Coronary artery (tissue), 2 donors: Measurements from ENCODE around the gene GTSF1L.

Experiments used
- DNase-seq: peaks from one replicate; pipeline ENCODE4 v3.0.0-alpha.2; 2017; ENCODE audit warnings: low spot score
- H3K27ac ChIP-seq, 2 donors: fragments of 200-600 bp; sonication (generic); one replicate each; pipeline ENCODE4 v1.5.1; 2016 to 2019
- H3K4me3 ChIP-seq: fragments of 200-600 bp; sonication (generic); 2 replicates; pipeline ENCODE4 v1.5.1; 2016; ENCODE audit warnings: mild to moderate bottlenecking, moderate library complexity
- CTCF ChIP-seq: fragments of 200-600 bp; sonication (generic); IDR thresholded peaks from one replicate; pipeline ENCODE4 v1.5.1; 2019; ENCODE audit warnings: antibody characterized with exemption

Gene GTSF1L

GRCh38 chr20:43726811-43727338, at the start of gene GTSF1L:
Gene GTSF1L, minus strand, starts transcription at chr20:43727002. Its CDS starts 308 bp downstream, at chr20:43726694.
- TF ChIP-seq CTCF, result no peak
- Histone ChIP-seq H3K4me3 (no peak within 1 kb of the TSS), H3K27ac (no peak within 1 kb of the TSS)
- DNase-seq, result no peak

- DNase-seq, result no peak
Observed at GRCh38 chr20:43774754-43775153, 48.0 kb upstream of the GTSF1L start.

GRCh38 chr20:43771503-43772190, 44.8 kb upstream of the GTSF1L start:
- Histone ChIP-seq H3K27ac (no peak overlapping the region), H3K4me3 (no peak overlapping the region)
- no peak for TF ChIP-seq CTCF
- DNase-seq, result no peak

More at GRCh38 chr20:43774754-43775153, 48.0 kb upstream of the GTSF1L start:
- Histone ChIP-seq H3K4me3 (no peak overlapping the region), H3K27ac (no peak overlapping the region)
- no peak for TF ChIP-seq CTCF

GRCh38 chr20:43770342-43770741, 43.5 kb upstream of the GTSF1L start:
- no peak overlapping the region for H3K4me3 ChIP-seq
- no peak for DNase-seq
- H3K27ac ChIP-seq, result no peak overlapping the region
- no peak for TF ChIP-seq CTCF

GRCh38 chr20:43767686-43768474, 41.1 kb upstream of the GTSF1L start:
- TF ChIP-seq CTCF, result no peak
- H3K4me3 ChIP-seq, result no peak overlapping the region
- no peak overlapping the region for H3K27ac ChIP-seq
- no peak for DNase-seq

GRCh38 chr20:43766917-43767316, 40.1 kb upstream of the GTSF1L start:
- no peak for TF ChIP-seq CTCF
- Histone ChIP-seq H3K27ac (no peak overlapping the region), H3K4me3 (no peak overlapping the region)
- DNase-seq, result no peak
